MG63 (cell line): ENCODE measurements around the gene NYAP1. TPM values are rescaled to one million over a fixed set of nuclear protein-coding genes. Genes with fewer than 3 reads are reported as not detected.
"Not testable (repeated sequence)": the region's sequence is repeated elsewhere in the genome, so short reads cannot be mapped to it uniquely, and the experiment has no call there.

ENCODE experiments used
- DNase-seq: peaks from one replicate; pipeline ENCODE4 v3.0.0-alpha.2; 2020
- H3K27me3 ChIP-seq: fragments of 250-450 bp; sonication (Bioruptor Pico); 2 replicates; pipeline ENCODE4 v1.5.1; 2020; ENCODE audit warnings: mild to moderate bottlenecking, moderate library complexity
- H3K36me3 ChIP-seq: fragments of 250-450 bp; sonication (Bioruptor Pico); 2 replicates; pipeline ENCODE4 v1.5.1; 2020; ENCODE audit warnings: mild to moderate bottlenecking, moderate library complexity
- H3K4me3 ChIP-seq: fragments of 250-450 bp; sonication (Bioruptor Pico); 2 replicates; pipeline ENCODE4 v1.5.1; 2020; ENCODE audit warnings: mild to moderate bottlenecking, moderate library complexity
- H3K9me3 ChIP-seq: fragments of 250-450 bp; sonication (Bioruptor Pico); 2 replicates; pipeline ENCODE4 v1.5.1; 2020; ENCODE audit warnings: mild to moderate bottlenecking, moderate library complexity
- total RNA-seq: library from RNA; depleted of rRNA; stranded (reverse); fragments of >200 nt; shearing (Covaris generic); gene quantifications from 2 replicates; pipeline ENCODE4 v1.2.3, GENCODE V29; 2014; ENCODE audit warnings: low replicate concordance

NYAP1 gene
- total RNA-seq, 1 experiment from 2014 or later: not detected

- H3K4me3 ChIP-seq: no peak overlapping the region
Measured at GRCh38 chr7:100452513-100452912, 31.2 kb upstream of the NYAP1 start.

GRCh38 chr7:100453854-100454253 lies 29.9 kb upstream of the NYAP1 start:
- not testable (repeated sequence) for H3K9me3 ChIP-seq, DNase-seq, H3K36me3 ChIP-seq, H3K4me3 ChIP-seq, H3K27me3 ChIP-seq

More at GRCh38 chr7:100452513-100452912, 31.2 kb upstream of the NYAP1 start:
- no peaks in the 10 kb centered on the region for H3K36me3 ChIP-seq
- H3K9me3 ChIP-seq: no peaks in the 10 kb centered on the region
- H3K27me3 ChIP-seq: no peaks in the 10 kb centered on the region
- no peak for DNase-seq

- H3K36me3 ChIP-seq: no peaks in the 10 kb centered on the region
- H3K27me3 ChIP-seq: no peaks in the 10 kb centered on the region
- no peaks in the 10 kb centered on the region for H3K9me3 ChIP-seq
- H3K4me3 ChIP-seq: no peak overlapping the region
- DNase-seq: no peak
Measured at GRCh38 chr7:100455206-100455605, 28.5 kb upstream of the NYAP1 start.

- no peak for DNase-seq
- H3K4me3 ChIP-seq: no peak overlapping the region
- no peaks in the 10 kb centered on the region for H3K9me3 ChIP-seq
Measured at GRCh38 chr7:100456562-100456961, 27.2 kb upstream of the NYAP1 start.

GRCh38 chr7:100457033-100457432 lies 26.7 kb upstream of the NYAP1 start:
- Histone ChIP-seq H3K27me3 (no peaks in the 10 kb centered on the region), H3K4me3 (no peak overlapping the region), H3K36me3 (no peaks in the 10 kb centered on the region), H3K9me3 (no peaks in the 10 kb centered on the region)
- DNase-seq: no peak

More at GRCh38 chr7:100456562-100456961, 27.2 kb upstream of the NYAP1 start:
- no peaks in the 10 kb centered on the region for H3K27me3 ChIP-seq
- no peaks in the 10 kb centered on the region for H3K36me3 ChIP-seq

GRCh38 chr7:100464210-100464660 lies 19.5 kb upstream of the NYAP1 start, which contains the start of gene SPACDR:
Gene SPACDR (minus strand): TSS chr7:100464260. CDS start chr7:100464025, 235 bp downstream.
- peak; percentile 49 for DNase-seq

GRCh38 chr7:100464791-100465190 lies 18.9 kb upstream of the NYAP1 start:
- H3K9me3 ChIP-seq: no peaks in the 10 kb centered on the region
- no peak for DNase-seq
- no peaks in the 10 kb centered on the region for H3K27me3 ChIP-seq

More at GRCh38 chr7:100464210-100464660, 19.5 kb upstream of the NYAP1 start, which contains the start of gene SPACDR:
- H3K36me3 ChIP-seq: no peaks in the 10 kb centered on the region; the same call in 1 of the 2 replicates
- no peaks in the 10 kb centered on the region for H3K27me3 ChIP-seq
- no peaks in the 10 kb centered on the region for H3K9me3 ChIP-seq
- H3K4me3 ChIP-seq: no peak within 1 kb of the TSS

GRCh38 chr7:100465299-100465698 lies 18.4 kb upstream of the NYAP1 start:
- DNase-seq: peak; percentile 26
- Histone ChIP-seq H3K4me3 (no peak overlapping the region), H3K9me3 (no peaks in the 10 kb centered on the region), H3K27me3 (no peaks in the 10 kb centered on the region), H3K36me3 (no peaks in the 10 kb centered on the region; the same call in 1 of the 2 replicates)

More at GRCh38 chr7:100464791-100465190, 18.9 kb upstream of the NYAP1 start:
- H3K36me3 ChIP-seq: no peaks in the 10 kb centered on the region; the same call in 1 of the 2 replicates
- H3K4me3 ChIP-seq: no peak overlapping the region

GRCh38 chr7:100465702-100466311 lies 17.9 kb upstream of the NYAP1 start:
- no peaks in the 10 kb centered on the region; the same call in 1 of the 2 replicates for H3K36me3 ChIP-seq
- peak; percentile 89 for DNase-seq
- no peaks in the 10 kb centered on the region for H3K9me3 ChIP-seq

GRCh38 chr7:100466653-100467605 lies 16.8 kb upstream of the NYAP1 start:
- Histone ChIP-seq H3K27me3 (no peaks in the 10 kb centered on the region), H3K4me3 (no peak overlapping the region), H3K9me3 (no peaks in the 10 kb centered on the region), H3K36me3 (no peaks in the 10 kb centered on the region; the same call in 1 of the 2 replicates)
- no peak for DNase-seq

More at GRCh38 chr7:100465702-100466311, 17.9 kb upstream of the NYAP1 start:
- no peak overlapping the region for H3K4me3 ChIP-seq
- H3K27me3 ChIP-seq: no peaks in the 10 kb centered on the region

GRCh38 chr7:100467638-100468373 lies 15.9 kb upstream of the NYAP1 start:
- DNase-seq: no peak
- Histone ChIP-seq H3K4me3 (no peak overlapping the region), H3K36me3 (no peaks in the 10 kb centered on the region; the same call in 1 of the 2 replicates), H3K27me3 (no peaks in the 10 kb centered on the region), H3K9me3 (no peaks in the 10 kb centered on the region)

- Histone ChIP-seq H3K4me3 (no peak overlapping the region), H3K27me3 (no peaks in the 10 kb centered on the region), H3K36me3 (peaks cover 3% of the 10 kb centered on the region; the same call in 1 of the 2 replicates), H3K9me3 (no peaks in the 10 kb centered on the region)
- DNase-seq: peak; percentile 62
Measured at GRCh38 chr7:100469227-100470044, 14.3 kb upstream of the NYAP1 start.

- Histone ChIP-seq H3K36me3 (peaks cover 3% of the 10 kb centered on the region; the same call in 1 of the 2 replicates), H3K4me3 (no peak overlapping the region), H3K9me3 (no peaks in the 10 kb centered on the region), H3K27me3 (no peaks in the 10 kb centered on the region)
- no peak for DNase-seq
Measured at GRCh38 chr7:100471021-100471420, 12.7 kb upstream of the NYAP1 start.

GRCh38 chr7:100472121-100472851 lies 11.4 kb upstream of the NYAP1 start:
- Histone ChIP-seq H3K4me3 (no peak overlapping the region), H3K27me3 (no peaks in the 10 kb centered on the region), H3K9me3 (no peaks in the 10 kb centered on the region), H3K36me3 (peaks cover 6% of the 10 kb centered on the region)
- no peak for DNase-seq

- no peak for DNase-seq
- no peaks in the 10 kb centered on the region for H3K9me3 ChIP-seq
- H3K27me3 ChIP-seq: no peaks in the 10 kb centered on the region
- H3K4me3 ChIP-seq: no peak overlapping the region
- H3K36me3 ChIP-seq: peaks cover 6% of the 10 kb centered on the region
Measured at GRCh38 chr7:100472854-100473499, 10.8 kb upstream of the NYAP1 start.
